ENCODE measurements around the gene ZDHHC8.

Gene ZDHHC8

DNA sequence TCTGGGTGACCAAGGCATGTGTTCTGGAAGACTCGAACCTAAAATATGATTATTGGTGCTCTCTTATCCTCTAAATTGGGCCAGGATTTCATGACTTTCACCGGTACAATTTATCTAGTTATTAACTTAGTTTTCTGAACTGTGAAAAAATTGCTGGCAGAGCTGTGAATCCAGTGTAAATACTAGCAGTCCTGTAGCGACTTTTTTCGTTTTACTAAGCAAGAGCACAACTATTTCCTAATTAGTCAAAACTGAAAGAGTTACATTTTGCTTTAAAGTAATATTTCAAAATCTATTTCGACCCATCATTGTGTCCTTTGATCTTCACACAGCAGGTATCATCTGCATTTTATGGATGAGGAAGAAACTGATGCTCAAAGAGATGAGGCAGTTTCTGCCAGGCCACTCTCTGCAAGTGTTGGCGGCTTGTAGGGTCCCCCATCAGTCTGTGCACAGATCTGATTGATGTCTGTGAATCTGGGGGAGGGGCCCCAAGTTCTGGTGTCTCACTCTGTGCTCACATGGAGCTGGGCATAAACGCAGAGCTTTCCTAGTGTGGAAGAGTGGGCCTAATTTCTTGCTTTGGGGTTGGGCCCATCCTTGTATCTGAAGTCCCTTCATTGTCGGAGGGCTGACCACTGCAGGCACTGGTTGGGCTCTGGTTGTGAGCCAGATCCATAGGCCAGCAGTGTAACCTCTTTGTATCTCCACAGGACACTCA is 13.1 kb upstream of the ZDHHC8 start:
- H3K9ac ChIP-seq (ENCODE audit: low read length) = peak overlapping the region; percentile 98
- H3K36me3 ChIP-seq (ENCODE audit: control insufficient read depth, low read depth, low read length) = peaks cover 48% of the 10 kb centered on the region
- H3K4me1 ChIP-seq (ENCODE audit: control insufficient read depth, low read depth, low read length) = peaks cover 6% of the 10 kb centered on the region
- H3K4me3 ChIP-seq (ENCODE audit: low read length) = peak overlapping the region; percentile 83
- no peaks in the 10 kb centered on the region for H3K27me3 ChIP-seq (ENCODE audit: control insufficient read depth, insufficient read depth, low read length)
- H3K9me3 ChIP-seq (ENCODE audit: control insufficient read depth, low read depth, low read length) = no peaks in the 10 kb centered on the region
- H3K27ac ChIP-seq (ENCODE audit: low read length) = peak overlapping the region; percentile 86

DNA sequence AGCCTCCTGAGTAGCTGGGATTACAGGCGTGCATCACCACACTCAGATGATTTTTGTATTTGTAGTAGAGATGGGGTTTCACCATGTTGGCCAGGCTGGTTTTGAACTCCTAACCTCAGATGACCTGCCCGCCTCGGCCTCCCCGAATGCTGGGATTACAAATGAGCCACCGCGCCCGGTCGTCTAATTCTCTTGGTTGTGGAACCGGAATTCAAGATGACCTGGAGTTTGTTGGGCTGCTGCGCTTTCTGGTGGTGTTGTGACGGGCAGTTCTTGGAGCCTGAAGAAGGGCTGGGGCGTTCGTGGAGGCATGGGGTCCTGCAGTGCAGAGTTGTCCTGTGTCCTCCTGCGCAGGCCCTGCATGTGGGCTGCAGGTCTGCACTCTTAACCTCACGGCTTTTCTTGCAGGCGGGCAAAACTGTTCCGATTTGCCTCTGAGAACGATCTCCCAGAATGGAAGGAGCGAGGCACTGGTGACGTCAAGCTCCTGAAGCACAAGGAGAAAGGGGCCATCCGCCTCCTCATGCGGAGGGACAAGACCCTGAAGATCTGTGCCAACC is 9.7 kb upstream of the ZDHHC8 start:
- Histone ChIP-seq H3K4me1 (ENCODE audit: control insufficient read depth, low read depth, low read length) (peaks cover 6% of the 10 kb centered on the region), H3K36me3 (ENCODE audit: control insufficient read depth, low read depth, low read length) (peaks cover 77% of the 10 kb centered on the region), H3K27me3 (ENCODE audit: control insufficient read depth, insufficient read depth, low read length) (no peaks in the 10 kb centered on the region), H3K27ac (ENCODE audit: low read length) (no peak overlapping the region), H3K9me3 (ENCODE audit: control insufficient read depth, low read depth, low read length) (no peaks in the 10 kb centered on the region), H3K4me3 (ENCODE audit: low read length) (no peak overlapping the region), H3K9ac (ENCODE audit: low read length) (no peak overlapping the region)

DNA sequence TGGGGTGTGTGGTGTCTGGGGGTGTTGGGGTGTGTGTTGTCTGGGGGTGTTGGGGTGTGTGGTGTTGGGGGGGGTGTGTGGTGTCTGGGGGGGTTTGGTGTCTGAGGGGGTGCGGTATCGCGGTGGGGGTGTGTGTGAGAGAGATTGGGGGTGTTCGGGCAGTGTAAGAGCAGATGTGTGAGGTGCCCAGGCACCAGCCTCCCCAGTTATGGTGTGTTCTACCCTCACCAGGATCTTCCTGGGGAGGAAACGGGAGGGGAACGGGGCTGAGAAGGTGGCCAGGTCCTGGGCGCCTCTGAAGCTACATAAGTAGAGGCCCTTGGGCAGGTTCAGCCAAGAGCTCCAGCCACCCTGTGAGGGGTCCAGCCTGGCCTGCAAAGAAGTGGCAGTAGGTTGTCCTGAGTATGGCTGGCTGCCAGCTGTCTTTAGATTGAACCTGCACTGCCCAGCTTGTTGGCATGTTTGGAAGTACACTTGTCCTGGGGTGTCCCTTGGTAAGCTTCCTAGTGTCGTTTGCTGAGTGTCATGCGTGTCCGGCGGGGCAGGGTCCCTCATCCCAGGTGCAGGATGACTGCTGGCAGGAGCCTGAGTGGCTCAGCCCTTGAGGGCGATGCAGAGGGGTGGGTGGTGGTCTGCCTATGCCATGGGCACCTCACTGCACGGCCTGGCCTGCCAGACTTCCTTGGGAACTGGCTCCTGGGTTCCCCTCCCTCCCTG is 8.1 kb upstream of the ZDHHC8 start:
- H3K9ac ChIP-seq (ENCODE audit: low read length) = no peak overlapping the region
- peaks cover 87% of the 10 kb centered on the region for H3K36me3 ChIP-seq (ENCODE audit: control insufficient read depth, low read depth, low read length)

DNA sequence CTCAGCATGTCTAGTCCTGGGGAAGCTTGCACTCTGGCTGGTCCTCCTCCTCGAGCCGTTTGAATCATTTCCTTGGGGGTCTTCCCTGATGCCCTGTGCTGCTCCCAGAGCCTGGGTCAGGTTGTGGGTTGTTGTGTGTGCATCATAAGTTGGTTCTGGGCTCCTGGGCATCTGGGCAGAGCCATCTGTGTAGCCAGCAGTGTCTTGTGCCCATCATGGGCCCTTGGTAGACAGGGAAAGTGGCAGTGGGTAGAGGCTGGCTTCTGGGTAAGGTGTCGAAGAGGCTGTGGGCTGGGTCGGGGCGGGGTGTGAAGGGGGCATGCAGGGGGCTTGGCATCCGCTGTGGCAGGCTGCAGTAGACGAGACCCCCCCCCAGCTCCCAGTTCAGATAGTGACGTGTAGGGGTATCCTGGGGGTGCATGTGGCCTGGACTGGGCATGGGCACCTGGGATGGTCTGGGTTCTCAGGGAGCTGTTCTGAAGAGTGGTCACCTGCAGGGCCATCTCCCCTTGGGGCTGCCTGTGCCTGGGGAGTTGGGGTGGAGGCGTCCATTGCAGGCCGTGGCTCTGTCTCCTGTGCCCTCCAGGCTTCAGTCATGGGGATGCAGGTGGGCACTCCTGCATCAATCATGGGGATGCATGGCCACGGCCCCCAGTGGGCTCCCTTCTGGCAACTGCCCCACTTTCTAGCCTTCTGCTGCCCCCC is 7.4 kb upstream of the ZDHHC8 start:
- Histone ChIP-seq H3K9me3 (ENCODE audit: control insufficient read depth, low read depth, low read length) (no peaks in the 10 kb centered on the region), H3K36me3 (ENCODE audit: control insufficient read depth, low read depth, low read length) (peaks cover 80% of the 10 kb centered on the region), H3K4me1 (ENCODE audit: control insufficient read depth, low read depth, low read length) (no peaks in the 10 kb centered on the region), H3K4me3 (ENCODE audit: low read length) (no peak overlapping the region), H3K9ac (ENCODE audit: low read length) (no peak overlapping the region), H3K27ac (ENCODE audit: low read length) (no peak overlapping the region), H3K27me3 (ENCODE audit: control insufficient read depth, insufficient read depth, low read length) (no peaks in the 10 kb centered on the region)

More for the DNA sequence above, 8.1 kb upstream of the ZDHHC8 start:
- Histone ChIP-seq H3K4me3 (ENCODE audit: low read length) (no peak overlapping the region), H3K9me3 (ENCODE audit: control insufficient read depth, low read depth, low read length) (no peaks in the 10 kb centered on the region), H3K4me1 (ENCODE audit: control insufficient read depth, low read depth, low read length) (peaks cover 6% of the 10 kb centered on the region), H3K27ac (ENCODE audit: low read length) (no peak overlapping the region), H3K27me3 (ENCODE audit: control insufficient read depth, insufficient read depth, low read length) (no peaks in the 10 kb centered on the region)

DNA sequence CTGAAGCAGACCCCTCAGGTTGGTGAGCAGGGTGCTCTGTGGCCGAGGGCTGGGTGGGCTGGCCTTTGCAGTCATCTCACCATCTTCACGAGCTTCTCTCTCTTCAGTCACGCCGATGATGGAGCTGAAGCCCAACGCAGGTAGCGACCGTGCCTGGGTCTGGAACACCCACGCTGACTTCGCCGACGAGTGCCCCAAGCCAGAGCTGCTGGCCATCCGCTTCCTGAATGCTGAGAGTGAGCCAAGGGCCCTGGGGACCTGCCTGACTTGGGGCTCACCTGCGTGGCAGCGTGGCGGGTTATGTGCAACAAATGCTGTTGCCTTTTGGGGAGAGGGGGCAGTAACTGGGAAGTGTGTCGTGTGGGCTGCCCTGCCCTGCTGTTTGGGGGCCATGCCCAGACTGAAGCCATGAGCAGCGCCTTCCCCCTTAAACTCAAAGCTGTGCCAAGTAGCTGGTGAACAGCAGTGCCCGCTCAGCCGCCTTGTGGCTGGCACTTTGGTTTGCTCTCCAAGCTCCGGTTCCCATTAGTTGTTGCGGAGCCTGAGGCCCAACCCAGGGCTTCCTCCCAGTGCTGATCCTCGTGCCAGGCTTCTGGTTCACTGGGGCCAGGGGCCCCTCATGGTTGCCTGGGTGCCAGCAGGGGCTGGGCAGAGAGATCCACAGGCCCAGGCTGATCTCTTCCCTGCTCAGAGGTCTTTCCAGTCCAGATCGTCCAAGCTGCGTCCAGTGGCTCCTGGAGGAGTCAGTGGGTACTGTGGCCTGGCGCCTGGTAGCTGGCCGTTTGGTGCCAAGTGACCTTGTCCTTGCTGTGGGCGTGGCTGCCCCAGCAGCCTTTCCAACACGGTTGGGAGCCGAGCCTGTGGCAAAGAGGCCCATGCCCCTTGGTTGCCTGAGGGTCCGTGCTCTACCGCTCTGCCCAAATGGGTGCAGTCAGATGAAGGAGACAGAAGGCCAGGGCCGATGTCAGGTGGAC is 6.1 kb upstream of the ZDHHC8 start:
- no peak overlapping the region for H3K4me3 ChIP-seq (ENCODE audit: low read length)
- H3K9ac ChIP-seq (ENCODE audit: low read length) = no peak overlapping the region
- no peaks in the 10 kb centered on the region for H3K9me3 ChIP-seq (ENCODE audit: control insufficient read depth, low read depth, low read length)
- H3K27me3 ChIP-seq (ENCODE audit: control insufficient read depth, insufficient read depth, low read length) = no peaks in the 10 kb centered on the region
- H3K27ac ChIP-seq (ENCODE audit: low read length) = no peak overlapping the region
- peaks cover 68% of the 10 kb centered on the region for H3K36me3 ChIP-seq (ENCODE audit: control insufficient read depth, low read depth, low read length)
- H3K4me1 ChIP-seq (ENCODE audit: control insufficient read depth, low read depth, low read length) = no peaks in the 10 kb centered on the region

DNA sequence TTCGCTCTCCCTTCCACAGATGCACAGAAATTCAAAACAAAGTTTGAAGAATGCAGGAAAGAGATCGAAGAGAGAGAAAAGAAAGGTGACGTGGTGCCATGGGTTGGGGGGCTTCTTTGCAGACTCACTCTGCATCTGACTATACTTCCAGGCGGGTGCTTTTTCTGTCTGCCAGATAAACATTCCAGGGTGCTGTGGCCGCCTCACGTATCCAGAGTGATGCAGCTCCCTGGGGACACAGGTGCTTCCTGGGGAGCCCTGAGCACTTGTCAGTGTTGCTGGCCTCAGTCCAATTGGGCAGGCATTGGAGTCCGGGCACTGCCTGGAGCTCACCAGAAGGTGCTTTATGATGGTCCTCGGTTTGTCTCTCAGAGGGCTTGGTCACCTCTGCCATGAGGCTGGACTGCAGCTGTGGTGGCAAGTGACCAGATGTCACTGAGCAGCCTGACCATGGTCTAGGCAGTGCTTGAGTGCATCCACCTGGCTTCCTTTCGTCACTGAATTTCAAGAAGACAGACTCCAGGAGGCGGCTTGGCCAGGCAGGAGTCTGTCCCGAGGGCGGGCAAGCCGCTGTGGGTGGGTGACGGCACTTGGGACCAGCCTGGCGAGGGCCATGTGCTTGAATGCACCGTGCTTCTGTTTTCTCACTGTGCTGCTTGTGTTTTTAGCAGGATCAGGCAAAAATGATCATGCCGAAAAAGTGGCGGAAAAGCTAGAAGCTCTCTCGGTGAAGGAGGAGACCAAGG is 5.1 kb upstream of the ZDHHC8 start:
- Histone ChIP-seq H3K36me3 (ENCODE audit: control insufficient read depth, low read depth, low read length) (peaks cover 59% of the 10 kb centered on the region), H3K27ac (ENCODE audit: low read length) (no peak overlapping the region), H3K9me3 (ENCODE audit: control insufficient read depth, low read depth, low read length) (no peaks in the 10 kb centered on the region), H3K27me3 (ENCODE audit: control insufficient read depth, insufficient read depth, low read length) (no peaks in the 10 kb centered on the region), H3K4me3 (ENCODE audit: low read length) (no peak overlapping the region), H3K9ac (ENCODE audit: low read length) (no peak overlapping the region), H3K4me1 (ENCODE audit: control insufficient read depth, low read depth, low read length) (no peaks in the 10 kb centered on the region)

DNA sequence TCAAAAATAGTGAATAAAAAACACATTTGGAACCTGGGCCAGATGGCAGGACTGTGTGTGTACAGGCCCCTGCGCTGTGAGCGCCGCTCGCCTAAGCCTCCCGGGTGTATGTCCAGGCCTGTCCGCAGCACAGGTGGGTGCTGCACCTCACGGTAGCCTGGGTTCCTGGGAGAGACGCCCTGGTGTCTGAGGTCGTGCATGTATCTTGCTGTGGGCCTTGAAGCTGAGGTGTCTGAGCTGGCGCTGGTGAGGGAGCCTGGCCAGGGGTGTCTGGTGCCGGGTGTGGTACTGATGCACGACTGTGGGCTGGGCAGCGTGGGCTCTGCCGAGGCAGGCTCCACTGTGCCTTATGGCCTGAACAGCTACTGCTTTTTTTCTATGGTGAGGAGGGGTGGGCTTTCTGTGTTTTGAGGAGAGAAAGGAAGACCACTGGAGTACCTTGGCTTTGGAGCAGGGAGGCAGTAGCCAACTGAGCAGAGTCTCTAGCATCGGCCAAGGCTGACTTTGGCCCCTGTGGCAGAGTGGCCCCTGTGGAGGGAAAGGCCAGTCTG is 4.2 kb upstream of the ZDHHC8 start:
- no peaks in the 10 kb centered on the region for H3K9me3 ChIP-seq (ENCODE audit: control insufficient read depth, low read depth, low read length)
- no peak overlapping the region for H3K27ac ChIP-seq (ENCODE audit: low read length)
- H3K36me3 ChIP-seq (ENCODE audit: control insufficient read depth, low read depth, low read length) = peaks cover 49% of the 10 kb centered on the region
- no peaks in the 10 kb centered on the region for H3K27me3 ChIP-seq (ENCODE audit: control insufficient read depth, insufficient read depth, low read length)
- H3K4me3 ChIP-seq (ENCODE audit: low read length) = no peak overlapping the region
- H3K9ac ChIP-seq (ENCODE audit: low read length) = no peak overlapping the region
- no peaks in the 10 kb centered on the region for H3K4me1 ChIP-seq (ENCODE audit: control insufficient read depth, low read depth, low read length)

DNA sequence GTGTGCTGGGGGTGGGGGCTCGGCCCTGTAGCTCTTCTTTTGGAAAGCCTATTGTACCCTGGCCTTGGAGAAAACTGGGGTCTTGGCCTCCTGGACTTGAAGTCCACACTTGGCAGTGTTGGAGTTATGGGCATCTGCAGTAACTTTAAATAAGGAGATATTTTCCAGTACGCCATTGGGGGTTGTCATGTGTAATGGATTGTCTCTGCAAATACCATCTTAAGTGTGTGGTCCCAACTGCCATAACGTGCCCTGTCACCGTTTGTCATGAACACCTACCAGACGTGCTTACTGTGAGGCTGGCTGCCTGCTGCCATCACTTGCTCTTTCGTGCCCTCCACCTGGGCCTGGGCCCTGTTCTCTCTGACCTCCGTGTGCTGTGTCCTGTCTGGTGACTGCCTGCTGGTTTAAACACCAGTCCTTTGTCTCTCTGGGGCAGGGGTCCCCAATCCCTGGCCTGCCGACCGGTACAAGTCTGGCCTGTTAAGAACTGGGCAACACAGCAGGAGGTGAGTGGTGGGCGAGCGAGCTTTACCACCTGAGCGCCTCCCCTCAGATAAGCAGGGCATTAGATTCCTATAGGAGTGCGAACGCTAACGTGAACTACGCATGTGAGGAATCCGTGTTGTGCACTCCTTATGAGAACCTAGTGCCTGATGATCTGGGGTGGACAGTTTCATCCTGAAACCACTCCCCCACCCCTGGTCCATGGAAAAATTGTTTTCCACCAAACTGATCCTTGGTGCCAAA is 3.6 kb upstream of the ZDHHC8 start:
- no peaks in the 10 kb centered on the region for H3K4me1 ChIP-seq (ENCODE audit: control insufficient read depth, low read depth, low read length)
- no peak overlapping the region for H3K4me3 ChIP-seq (ENCODE audit: low read length)
- H3K36me3 ChIP-seq (ENCODE audit: control insufficient read depth, low read depth, low read length) = peaks cover 48% of the 10 kb centered on the region
- no peak overlapping the region for H3K27ac ChIP-seq (ENCODE audit: low read length)
- no peaks in the 10 kb centered on the region for H3K9me3 ChIP-seq (ENCODE audit: control insufficient read depth, low read depth, low read length)
- no peaks in the 10 kb centered on the region for H3K27me3 ChIP-seq (ENCODE audit: control insufficient read depth, insufficient read depth, low read length)
- no peak overlapping the region for H3K9ac ChIP-seq (ENCODE audit: low read length)

DNA sequence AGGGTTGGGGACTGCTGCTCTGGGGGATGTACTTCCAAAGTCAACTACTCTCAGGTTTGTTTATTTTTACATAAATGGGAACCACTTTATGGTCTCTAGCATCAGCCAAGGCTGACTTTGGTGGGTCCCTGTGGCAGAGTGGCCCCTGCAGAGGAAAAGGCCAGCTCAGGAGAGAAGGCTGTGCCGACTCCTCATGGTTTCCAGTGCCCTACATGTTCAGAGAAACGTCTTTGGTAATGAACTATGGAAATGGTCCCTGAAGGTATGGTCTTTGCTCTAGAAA is 3.0 kb upstream of the ZDHHC8 start:
- Histone ChIP-seq H3K9ac (ENCODE audit: low read length) (no peak overlapping the region), H3K27ac (ENCODE audit: low read length) (no peak overlapping the region), H3K9me3 (ENCODE audit: control insufficient read depth, low read depth, low read length) (no peaks in the 10 kb centered on the region), H3K36me3 (ENCODE audit: control insufficient read depth, low read depth, low read length) (peaks cover 46% of the 10 kb centered on the region), H3K4me3 (ENCODE audit: low read length) (no peak overlapping the region), H3K4me1 (ENCODE audit: control insufficient read depth, low read depth, low read length) (no peaks in the 10 kb centered on the region), H3K27me3 (ENCODE audit: control insufficient read depth, insufficient read depth, low read length) (no peaks in the 10 kb centered on the region)

Data from iPS-18a (cell line).